ENCODE data around the gene GRPEL1.
A peak's percentile ranks its signal among the peaks of the same experiment; 100 is the strongest.

The GRPEL1 gene

DNA sequence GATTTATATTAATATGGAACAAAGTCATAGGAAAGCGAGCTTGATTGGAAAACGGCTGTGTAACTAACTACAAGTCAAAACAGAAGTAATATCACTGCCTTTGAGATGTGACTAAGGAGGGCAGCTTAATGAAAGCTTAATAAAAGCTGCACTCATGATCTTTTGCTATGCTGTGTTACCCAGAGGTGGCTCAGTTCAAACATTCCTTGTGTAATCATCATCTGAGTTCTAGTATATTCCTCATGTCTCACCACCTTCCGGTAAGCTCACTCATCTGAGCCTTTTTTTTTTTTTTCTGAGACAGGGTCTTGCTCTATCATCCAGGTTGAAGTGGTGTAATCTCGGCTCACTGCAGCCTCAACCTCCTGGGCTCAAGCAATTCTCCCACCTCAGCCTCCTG lies 5.0 kb downstream of the GRPEL1 start:
- DNase-seq: no peak

DNA sequence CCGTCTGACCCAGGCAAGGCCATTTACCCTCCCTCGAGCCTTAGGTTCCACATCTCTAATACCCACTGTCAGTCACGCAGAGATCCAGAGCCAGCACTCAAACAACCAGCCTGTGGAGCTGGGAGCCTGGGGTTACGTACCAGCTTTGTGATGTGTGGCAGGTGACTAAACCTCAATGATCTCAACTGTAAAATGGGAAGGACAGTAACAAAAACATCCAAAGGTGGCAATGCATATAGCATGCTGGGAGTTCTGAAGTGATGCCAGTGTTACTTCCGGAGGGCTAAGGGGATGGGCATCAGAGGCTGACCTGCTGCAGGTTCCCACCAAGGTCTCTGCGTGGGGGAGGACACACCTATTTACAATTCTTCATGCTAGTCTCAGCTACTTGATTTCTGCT lies 6.0 kb downstream of the GRPEL1 start:
- no peak for DNase-seq

DNA sequence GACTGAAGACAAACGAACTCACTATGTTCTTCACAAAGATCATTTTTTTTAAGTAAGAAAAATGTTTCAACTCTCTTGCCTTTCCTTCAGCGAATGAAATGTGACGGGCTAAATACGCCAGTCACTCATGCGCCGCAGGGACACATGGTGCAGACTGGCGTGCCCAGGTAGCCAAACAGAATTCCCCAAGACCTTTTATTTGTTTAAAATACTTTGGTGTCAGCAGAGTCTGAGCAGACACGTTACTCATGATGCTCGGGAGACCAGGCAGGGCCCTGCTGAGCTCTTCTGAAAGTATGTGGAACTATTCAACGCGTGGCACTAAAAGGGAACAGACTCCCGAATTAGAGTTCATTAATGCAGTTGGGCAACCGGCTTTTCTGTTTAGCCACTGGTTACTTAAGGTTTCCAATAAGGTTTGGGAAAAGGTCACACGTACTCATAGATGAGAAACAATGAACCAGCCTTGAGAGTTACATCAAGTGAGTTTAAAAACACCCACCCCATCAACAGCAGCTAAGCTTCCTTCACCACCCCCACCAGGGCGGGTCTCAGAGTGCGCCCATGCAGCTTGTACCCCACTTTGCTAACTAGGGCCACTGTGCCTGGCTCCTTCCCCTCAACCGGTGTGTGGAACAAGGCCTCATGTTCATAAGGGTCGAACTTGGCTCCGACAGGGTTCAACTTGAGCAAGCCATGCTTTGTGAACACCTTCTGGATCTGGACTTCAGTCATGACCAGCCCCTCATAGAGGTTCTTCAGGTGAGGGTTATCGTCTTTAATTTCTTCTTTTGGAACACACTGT lies 7.3 kb downstream of the GRPEL1 start:
- peak; percentile 91 for DNase-seq

DNA sequence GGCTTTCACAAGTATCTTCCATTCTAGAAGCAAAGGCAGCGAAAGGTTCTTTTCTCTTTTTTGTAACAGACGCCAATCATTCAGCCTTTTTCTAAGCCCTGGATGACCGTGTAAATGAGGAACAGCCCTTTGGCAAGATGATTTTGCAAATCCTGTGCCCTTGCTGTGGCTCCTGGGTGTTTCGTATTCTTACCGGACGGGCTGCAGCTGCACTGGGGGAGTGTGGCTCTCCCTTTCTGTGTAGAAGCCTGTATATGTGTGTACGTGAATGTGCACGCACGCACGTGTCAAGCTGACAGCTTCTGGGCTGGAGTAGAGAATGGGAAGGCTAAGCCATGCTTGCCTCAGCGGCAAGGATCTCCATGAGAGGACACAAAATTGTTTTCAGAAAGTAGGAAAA lies 8.2 kb downstream of the GRPEL1 start:
- peak; percentile 97 for DNase-seq

DNA sequence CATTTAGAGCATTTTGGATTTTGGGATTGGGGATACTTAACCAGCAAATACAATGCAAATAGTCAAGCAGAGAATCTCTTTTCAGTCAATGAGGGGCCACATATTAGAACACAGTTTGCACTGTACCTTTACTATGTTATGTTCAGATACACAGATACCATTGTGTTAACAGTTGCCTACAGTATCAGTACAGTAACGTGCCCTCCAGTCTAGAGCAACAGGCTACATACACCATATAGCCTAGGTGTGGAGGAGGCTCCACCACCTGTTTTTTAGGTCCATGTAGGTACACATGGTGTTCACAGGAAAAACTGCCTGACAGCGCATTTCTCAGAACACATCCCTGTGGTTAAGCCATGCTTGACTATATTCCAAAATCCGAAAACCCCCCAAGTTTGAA lies 9.1 kb downstream of the GRPEL1 start:
- no peak for DNase-seq

DNA sequence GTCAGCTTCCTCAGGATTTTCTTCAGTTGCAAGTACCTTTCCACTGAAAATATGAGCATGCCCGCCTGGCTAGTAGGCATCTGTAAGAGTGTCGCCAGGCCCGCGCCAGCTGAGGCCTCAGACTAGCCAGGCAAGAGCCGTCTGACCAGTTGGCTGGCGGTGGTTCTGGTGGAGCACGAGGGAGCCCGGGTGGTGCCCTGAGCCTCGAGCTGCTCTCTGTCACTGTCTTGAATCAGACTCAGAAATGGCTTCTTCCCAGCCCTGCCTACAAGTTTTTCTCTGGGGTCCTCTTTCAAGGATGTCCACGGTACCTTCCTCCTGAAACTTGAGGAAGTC lies 11.9 kb downstream of the GRPEL1 start:
- no peak for DNase-seq

DNA sequence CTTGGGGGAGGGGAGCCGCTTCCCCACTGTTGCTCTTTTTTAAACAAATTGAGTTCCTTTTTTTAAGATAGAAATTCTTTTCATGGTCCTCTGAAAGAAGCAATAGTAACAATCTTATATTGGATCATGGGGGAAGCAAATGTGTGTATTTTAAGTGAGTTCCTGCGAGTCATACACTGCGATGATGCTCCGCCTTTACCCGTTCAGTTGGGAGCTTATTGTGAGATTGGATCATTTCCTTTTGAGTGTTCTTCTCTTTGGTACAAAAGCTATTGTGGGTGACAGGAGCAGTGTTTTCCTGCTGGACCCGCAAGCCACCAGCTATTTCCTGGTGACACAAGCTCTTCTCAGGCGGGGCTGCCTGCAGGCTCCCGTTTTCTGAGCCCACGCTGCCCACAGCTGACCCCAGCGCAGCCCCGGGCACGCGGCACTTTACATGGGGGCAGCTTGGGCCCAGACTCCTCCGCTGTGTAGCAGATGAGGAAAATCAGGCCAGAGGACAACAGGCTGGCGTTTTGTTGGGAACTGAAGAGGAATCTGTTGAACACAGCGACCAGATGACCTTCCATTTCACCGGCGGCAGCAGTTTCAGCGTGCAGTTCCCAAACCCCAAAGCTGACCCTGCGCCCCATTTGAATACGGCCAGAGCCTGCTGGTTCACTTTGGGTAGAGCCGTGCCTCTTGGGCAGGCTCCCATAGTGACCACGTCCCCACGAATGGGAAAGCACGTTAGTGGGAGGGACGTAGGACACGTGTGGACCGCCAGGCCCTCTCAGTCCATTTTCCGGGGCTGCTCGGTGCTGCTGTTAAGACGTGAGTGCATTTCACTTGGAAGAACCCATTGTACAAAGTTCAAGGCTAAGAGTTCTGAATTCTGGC lies 12.5 kb downstream of the GRPEL1 start:
- DNase-seq: peak; percentile 85

DNA sequence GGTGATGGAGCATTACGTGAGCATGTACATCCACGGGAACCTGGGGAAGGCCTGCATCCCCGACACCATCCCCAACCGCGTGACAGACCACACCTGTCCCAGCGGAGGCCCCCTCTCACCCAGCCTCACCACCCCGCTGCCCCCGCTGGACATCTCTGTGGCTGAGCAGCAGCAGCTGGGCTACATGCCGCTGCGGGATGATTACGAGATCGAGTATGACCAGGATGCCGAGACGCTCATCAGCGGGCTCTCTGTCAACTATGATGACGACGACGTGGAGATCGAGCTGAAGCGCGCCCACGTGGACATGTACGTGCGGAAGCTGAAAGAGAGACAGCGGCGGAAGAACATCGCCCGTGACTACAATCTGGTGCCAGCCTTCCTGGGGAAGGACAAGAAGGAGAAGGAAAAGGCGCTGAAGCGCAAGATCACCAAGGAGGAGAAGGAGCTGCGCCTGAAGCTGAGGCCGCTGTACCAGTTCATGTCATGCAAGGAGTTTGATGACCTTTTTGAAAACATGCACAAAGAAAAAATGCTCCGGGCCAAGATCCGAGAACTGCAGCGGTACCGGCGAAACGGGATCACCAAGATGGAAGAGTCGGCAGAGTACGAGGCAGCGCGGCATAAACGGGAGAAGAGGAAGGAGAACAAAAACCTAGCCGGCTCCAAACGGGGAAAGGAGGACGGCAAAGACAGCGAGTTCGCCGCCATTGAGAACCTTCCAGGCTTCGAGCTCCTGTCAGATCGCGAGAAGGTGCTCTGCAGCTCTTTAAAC lies 13.6 kb downstream of the GRPEL1 start:
- no peak for DNase-seq

DNA sequence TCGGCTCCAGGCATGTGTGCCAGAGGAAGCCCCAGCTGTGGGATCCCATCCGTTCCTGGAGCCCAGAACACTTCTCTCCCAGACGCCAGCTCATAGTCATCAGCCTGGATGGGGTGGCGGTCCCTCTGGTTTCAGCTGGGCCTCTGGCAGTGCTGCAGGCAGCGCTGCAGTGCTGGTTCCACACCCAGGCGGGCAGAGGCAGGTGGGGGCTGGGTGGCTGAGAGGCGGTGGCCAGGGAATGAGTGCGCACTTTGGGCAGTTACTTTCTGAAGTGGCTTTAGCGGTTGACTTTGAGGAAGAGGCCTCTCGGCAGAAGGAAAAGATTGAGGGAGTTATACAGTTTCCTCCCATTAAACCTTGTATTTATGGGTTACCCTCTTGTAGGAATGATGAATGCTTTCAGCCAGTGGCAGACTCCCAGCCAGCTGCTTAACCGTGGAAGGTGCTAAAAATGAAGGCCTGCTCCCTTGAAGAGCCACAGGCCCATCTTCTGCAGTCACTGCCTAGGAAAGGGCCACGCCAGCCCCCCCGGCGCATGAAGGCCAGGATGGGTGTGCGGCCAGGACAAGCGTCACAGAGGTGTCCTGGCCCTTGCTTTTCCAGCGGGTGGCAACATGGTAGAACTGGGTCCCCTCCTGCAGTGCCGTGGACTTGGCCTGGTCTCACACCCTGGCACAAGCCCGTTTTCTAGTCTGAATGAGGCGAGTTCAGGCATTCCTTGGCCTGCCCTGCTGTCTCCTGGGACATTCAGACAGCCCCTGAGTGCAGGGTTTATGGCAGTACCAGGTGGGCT lies 14.7 kb downstream of the GRPEL1 start:
- peak; percentile 87 for DNase-seq

DNA sequence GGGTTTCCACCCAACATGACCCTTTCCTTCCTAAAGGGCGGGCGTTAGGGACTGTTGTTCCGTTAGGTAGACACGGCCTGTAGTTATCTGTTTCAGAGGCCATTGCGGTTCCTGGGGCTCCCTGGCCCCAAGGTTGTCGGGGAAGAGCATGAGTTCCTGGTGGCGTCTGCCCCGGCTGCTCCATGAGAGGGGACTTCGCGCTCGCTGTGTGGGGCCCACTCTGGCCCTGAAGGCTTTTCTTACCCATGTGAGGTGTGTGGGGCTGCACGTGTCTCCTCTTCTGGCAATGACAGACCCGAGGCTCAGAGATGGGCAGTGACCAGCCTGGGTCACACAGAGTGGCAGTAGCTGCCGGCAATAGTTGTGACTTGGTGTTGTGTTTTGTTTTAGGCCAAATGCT lies 15.6 kb downstream of the GRPEL1 start:
- DNase-seq: no peak

DNA sequence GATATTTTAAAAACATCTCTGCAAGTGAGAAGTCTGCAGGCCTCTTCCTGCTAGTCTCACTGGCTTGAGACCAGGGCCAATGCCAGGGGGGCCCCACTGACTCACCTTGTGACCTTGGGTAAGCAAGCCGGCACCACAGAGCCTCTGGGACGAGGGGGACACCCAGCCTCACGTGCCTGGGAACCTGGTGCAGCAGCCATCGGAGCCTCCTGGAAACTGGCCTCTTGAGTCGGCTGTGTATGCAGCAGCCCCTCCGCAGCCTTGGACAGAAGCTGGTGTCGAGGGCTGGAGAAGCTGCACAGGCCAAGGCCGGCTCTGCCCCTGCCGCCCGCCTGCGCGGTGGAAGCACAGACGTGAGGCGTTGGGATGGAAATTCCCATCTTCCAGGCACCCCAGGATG lies 16.0 kb downstream of the GRPEL1 start:
- DNase-seq: no peak

DNA sequence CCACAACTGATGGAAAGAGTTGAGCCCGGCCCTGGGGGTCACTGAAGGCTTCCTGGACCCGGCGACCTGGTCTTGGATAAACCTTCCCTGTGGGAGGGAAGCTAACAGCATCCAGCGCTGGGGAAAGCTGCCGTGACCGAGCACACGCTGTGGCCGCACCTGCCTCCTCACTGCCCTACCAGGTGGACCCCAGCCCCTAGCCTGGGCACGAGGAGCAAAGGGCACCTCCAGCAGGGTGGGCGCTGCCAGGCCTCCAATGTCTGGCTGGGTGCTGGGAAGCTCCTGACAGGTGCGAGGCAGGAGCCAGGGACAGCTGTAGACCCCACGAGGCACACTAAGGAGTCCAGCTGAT lies 16.7 kb downstream of the GRPEL1 start:
- DNase-seq: no peak

DNA sequence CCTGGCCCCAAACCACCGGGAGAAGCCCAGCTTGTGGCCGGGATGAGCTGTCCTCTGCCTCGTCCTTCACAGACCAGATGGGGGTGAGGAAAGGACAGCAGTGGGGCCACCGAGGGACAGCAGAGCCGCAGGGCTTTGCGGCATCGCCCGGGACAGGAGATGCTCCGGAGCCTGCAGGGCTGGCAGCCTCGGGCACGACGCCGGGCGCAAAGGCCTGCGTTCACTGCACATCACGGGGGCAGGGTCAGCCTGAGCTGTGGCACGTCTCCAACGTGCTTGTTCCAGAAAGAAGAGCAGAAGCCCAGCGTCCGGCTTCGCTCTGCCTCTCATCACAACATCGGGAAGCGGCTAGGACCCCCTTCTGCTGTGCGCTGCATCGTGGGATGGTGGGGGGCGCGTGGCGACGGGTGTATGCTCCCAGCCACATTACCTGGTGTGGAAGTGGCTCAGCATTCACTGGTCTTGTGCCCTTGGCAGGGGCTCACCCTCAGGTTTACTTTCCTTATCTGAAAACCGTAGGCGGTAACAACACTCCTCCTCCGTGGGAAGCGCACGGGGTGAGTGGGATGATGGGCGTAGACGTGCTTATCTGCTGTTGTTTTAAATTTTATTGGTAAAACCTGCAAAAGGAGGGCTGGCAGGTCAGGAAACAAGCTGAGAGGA lies 17.3 kb downstream of the GRPEL1 start:
- no peak for DNase-seq

DNA sequence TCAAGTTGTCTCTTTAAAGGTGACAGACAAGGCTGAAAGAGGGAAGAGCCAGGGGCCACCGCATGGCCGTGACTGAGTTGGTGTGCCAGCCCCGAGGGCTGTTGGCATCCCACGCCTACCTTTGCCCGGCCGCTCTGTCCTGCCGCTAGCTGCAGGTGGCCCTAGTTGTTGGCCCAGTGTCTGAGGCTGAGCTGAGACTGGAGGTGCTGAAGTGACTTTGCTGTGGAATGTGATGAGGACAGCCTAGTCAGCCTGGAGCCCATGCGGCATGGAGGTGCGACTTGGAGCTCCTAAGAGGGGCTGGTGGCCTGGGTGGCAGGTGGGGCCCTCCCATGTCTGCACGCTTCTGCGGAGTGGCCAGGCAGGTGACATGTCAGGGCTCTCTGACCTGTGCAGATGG lies 18.1 kb downstream of the GRPEL1 start:
- no peak for DNase-seq

DNA sequence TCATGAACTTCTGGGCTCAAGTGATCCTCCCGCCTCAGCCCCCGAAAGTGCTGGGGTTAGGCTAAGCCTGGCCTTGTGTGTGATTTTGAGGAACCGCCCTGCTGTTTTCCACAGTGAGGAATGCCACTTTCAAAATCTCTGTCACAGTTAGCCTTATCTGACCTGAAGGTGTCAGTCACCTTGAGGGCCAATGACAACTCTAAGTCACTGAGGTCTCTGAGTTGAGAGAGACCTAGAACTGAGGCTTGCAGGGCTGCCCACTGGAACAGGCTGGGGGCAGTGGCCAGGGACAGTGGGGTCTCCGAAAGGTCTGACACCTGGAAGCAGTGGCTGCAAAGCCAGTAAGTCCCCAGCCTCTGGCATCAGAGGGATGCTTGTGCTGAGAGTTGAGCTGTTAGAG lies 18.6 kb downstream of the GRPEL1 start:
- no peak for DNase-seq

DNA sequence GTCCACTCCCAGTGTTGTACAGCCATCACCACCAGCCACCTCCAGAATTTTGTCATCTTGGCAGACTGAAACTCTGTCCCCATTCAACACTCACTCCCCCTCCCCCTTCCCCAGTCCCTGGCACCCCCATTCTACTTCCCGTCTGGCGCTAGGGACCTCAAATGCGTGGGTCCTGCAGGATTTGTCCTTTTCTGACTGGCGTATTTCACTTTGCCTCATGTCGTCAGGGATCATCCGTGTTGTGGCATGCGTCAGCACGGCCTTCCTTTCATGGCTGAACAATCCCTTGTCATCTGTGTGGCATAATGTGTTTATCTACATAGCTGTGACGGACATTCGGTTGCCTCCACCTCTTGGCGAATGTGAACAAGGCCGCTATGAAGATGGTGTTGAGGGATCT lies 19.2 kb downstream of the GRPEL1 start:
- DNase-seq: no peak

DNA sequence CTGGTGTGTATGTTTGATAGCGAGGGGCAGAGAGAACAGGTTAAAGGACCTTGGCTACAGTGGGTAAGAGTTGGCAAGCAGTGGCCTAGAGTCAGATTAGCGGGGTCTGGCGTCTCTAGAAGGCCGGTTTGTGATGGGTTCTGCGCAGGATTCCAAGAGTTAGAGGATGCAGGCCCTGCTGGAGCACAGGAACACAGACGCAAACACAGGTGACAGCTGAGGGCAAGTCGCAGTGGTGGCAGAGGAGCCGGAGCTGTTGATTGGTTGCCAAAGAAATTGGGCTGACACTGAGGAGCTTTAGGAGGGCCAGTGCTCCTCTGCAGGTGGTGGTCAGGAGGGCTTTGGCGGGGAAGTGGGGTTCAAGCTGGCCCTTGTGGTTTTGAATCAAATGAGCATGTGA lies 20.9 kb downstream of the GRPEL1 start:
- DNase-seq: no peak

DNA sequence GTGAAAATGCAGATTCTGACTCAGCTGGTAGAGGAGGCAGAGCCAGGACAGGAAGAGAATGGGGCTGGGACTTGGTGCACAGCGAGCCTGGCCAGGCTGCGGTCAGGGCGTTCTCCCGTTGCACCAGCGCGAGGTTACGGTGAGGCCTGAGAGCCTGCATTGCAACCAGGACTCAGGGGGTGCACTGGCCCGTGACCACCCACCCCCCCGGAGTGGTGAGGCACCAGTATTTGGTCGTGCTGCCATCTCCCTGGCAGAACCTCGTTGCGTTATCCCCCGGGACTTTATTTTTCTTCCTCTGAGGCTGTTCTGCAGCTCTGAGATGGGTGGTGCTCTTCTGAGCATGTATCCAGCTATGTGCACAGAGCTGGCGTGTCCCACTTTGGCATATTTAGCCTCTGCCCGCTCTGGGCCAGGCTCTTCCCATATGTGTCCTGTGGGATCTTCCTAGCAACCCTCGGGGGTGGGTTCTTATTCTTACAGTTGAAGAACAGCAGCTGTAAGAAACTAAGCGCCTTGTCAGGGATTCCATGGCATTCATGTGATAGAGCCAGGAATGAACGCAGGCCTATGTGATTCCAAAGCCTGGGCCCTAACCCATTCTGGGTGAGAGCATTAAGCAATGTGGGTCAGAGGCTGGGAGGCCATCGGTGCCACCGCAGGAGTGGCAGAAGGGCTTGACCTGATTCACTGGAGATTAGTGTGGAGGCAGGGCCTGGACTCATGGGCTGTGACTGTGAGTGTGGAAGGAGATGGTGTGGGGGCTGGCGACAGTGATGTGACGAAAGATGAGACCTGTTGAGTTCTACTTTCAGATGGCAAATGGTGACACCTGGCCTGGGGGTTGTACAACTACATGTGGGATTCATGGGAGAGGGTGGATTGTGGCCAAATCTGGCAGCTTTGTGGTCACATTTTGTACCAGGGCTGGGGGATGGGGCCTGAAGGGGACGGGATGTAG lies 21.6 kb downstream of the GRPEL1 start:
- DNase-seq: no peak

DNA sequence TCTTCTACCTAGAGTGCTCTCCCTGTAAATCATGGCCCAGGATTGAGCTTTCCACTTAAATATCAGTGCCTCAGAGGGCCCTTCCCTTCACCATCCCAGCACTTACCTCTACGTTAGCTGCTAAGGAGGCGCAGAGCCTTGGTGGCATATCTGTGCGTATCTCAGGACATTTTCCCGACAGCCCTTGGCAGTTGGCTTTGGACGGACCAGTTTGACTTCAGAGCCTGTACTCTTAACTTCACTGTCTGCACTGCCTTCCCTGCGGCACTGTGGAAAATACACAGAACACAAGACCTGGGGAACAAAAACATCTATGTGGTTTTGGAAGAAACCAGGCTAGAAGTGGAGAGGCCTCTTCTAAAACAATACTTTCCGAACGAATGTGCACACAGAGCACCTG lies 22.3 kb downstream of the GRPEL1 start:
- DNase-seq: no peak

DNA sequence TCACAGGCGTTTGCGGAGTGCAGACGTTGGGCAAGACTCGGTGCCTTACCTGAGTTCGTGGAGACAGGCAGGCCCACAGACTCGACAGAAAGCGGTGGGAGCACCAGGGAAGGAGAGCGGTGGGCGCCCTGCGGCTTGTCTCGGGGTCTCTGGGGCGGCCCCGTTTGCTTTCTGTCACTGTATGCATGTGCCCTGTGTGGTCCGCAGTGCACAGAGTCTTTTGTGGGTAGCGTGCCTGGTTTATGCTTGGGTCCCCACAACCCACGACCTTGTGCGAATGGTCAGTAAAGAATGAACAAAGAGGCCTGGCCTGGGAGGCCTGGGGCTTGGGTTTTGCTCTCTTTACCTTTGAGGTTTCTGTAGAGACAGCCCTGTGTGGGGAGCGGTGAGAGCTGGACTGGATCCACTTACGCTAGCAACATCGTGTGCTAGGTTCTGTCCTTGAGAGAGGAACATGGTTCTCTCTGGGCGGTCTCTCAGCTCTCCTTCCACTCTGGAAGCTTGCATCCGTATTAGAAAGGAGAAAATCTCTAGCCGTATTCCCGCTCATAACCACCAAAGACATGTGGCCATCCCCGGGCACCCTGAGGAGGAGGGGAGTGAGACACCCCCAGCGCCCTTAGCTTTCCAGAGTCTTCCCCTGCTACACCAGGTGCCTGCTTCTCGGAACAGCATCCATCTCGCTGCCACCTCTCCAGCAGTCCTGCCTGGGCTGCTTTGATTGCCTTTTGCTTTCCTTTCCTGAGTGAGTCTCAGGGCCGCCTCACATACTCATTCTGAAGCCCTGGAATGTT lies 23.5 kb downstream of the GRPEL1 start:
- DNase-seq: no peak
